ENCODE results near the gene PAPLN. TPM values are rescaled to one million over a fixed set of nuclear protein-coding genes. Genes with fewer than 3 reads are reported as not detected.
"Not testable (repeated sequence)": the region's sequence is repeated elsewhere in the genome, so short reads cannot be mapped to it uniquely, and the experiment has no call there.

PAPLN gene
- total RNA-seq, 4 donors from 2014 or later: 13.4 to 47.7 (median 28.2) TPM

DNA sequence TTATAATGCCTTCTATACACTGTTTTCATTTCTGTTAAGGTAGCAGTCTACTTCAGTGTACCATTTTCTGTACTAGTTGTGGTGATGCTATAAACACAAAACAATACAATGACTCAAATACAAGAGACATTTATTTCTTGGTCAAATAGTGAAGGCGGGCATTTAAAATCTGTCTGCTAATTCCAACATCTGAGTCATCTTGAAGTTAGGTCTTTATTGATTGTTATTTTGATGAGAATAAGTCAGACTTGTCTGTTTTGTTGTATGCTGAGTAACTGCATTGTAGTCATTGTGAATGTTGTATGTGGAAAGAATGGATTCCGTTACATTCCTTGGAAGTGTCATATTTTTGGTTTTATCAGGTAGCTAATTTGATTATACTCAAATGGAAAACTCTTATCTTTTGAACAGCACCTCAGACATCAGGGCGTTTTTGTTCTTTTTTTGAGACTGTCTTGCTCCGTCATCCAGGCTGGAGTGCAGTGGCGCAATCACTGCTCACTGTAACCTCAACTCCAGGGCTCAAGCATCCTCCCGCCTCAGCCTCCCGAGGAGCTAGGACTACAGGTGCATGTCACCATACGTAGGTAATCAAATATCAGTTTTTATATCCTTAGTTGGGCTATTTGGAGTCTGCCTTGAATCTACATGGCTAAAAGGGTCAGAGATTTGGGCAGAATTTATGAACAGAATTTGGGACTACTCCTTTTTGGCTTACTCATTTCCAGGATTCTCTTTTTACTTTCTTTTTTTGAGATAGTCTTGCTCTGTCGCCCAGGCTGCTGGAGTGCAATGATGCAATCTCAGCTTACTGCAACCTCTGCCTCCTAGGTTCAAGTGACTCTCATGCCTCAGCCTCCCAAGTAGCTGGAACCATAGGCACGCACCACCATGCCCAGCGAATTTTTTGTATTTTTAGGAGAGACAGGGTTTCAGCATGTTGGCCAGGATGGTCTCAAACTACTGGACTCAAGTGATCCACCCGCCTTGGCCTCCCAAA is 56.8 kb downstream of the PAPLN start:
- Histone ChIP-seq H3K9me3 (no peaks in the 10 kb centered on the region), H3K27ac (no peak overlapping the region), H3K27me3 (no peaks in the 10 kb centered on the region), H3K36me3 (peaks cover 4 to 35% of the 10 kb centered on the region in 2 donors), H3K4me1 (peaks cover 0 to 25% (median 0%) of the 10 kb centered on the region in 3 donors), H3K4me3 (no peak overlapping the region)
- no peak for TF ChIP-seq EP300 (IDR thresholded peaks at IDR 0.05)
- TF ChIP-seq POLR2A (IDR thresholded peaks at IDR 0.05): no peak
- no peak for TF ChIP-seq CTCF (IDR thresholded peaks at IDR 0.05)
- no peak for ATAC-seq
- 85 to 87% methylated on average over 10 to 12 of the region's 12 CpGs for WGBS, 2 donors (ENCODE audit: low coverage in 1 of 2)

- H3K27ac ChIP-seq: no peak overlapping the region
- TF ChIP-seq CTCF (IDR thresholded peaks at IDR 0.05): peak; percentile 58 to 70 (median 68)
- no peak for TF ChIP-seq POLR2A (IDR thresholded peaks at IDR 0.05)
- no peak overlapping the region for H3K4me3 ChIP-seq
- ATAC-seq: no peak
- H3K4me1 ChIP-seq: peaks cover 0 to 13% (median 0%) of the 10 kb centered on the region in 3 donors
- H3K27me3 ChIP-seq: no peaks in the 10 kb centered on the region
- peaks cover 4 to 34% of the 10 kb centered on the region in 2 donors for H3K36me3 ChIP-seq
- 71 to 100% methylated on average over 1 of the region's 1 CpG for WGBS, 2 donors (ENCODE audit: low coverage in 1 of 2)
- H3K9me3 ChIP-seq: no peaks in the 10 kb centered on the region
Observed at GRCh38 chr14:73295198-73295796, 58.0 kb downstream of the PAPLN start.

- no peaks in the 10 kb centered on the region for H3K27me3 ChIP-seq
- H3K9me3 ChIP-seq: no peaks in the 10 kb centered on the region
- TF ChIP-seq POLR2A (IDR thresholded peaks at IDR 0.05): no peak
- TF ChIP-seq EP300 (IDR thresholded peaks at IDR 0.05): no peak
- TF ChIP-seq POLR2AphosphoS5 (IDR thresholded peaks at IDR 0.05): no peak
- TF ChIP-seq CTCF (IDR thresholded peaks at IDR 0.05): no peak
- H3K4me3 ChIP-seq: no peak overlapping the region
- no peak overlapping the region for H3K27ac ChIP-seq
- 65 to 73% methylated on average over 1 to 3 of the region's 3 CpGs for WGBS, 2 donors (ENCODE audit: low coverage in 1 of 2)
- no peaks in the 10 kb centered on the region for H3K36me3 ChIP-seq
- no peak for ATAC-seq
- H3K4me1 ChIP-seq: peaks cover 0 to 8% (median 0%) of the 10 kb centered on the region in 3 donors
Observed at GRCh38 chr14:73305499-73305898, 68.2 kb downstream of the PAPLN start.

- TF ChIP-seq POLR2AphosphoS5 (IDR thresholded peaks at IDR 0.05): no peak
- TF ChIP-seq CTCF (IDR thresholded peaks at IDR 0.05): no peak
- TF ChIP-seq EP300 (IDR thresholded peaks at IDR 0.05): no peak
- no peak for TF ChIP-seq POLR2A (IDR thresholded peaks at IDR 0.05)
- ATAC-seq: no peak
- no peak overlapping the region for H3K27ac ChIP-seq
- 90 to 100% methylated on average over 3 of the region's 3 CpGs for WGBS, 2 donors (ENCODE audit: low coverage in 1 of 2)
- H3K36me3 ChIP-seq: no peaks in the 10 kb centered on the region
- H3K27me3 ChIP-seq: no peaks in the 10 kb centered on the region
- no peaks in the 10 kb centered on the region for H3K9me3 ChIP-seq
- H3K4me3 ChIP-seq: no peak overlapping the region
- peaks cover 0 to 24% (median 0%) of the 10 kb centered on the region in 3 donors for H3K4me1 ChIP-seq
Observed at GRCh38 chr14:73307261-73307660, 70.0 kb downstream of the PAPLN start.

DNA sequence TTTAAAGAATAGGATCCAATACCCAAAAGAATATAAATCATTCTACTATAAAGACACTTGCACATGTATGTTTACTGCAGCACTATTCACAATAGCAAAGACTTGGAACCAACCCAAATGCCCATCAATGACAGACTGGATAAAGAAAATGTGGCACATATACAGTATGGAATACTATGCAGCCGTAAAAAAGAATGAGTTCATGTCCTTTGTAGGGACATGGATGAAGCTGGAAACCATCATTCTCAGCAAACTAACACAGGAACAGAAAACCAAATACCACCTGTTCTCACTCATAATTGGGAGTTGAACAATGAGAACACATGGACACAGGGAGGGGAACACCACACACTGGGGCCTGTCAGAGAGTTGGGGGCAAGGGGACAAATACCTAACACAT is 71.9 kb downstream of the PAPLN start:
- 90 to 100% methylated on average over 1 of the region's 1 CpG for WGBS, 2 donors (ENCODE audit: low coverage in 1 of 2)
- not testable (repeated sequence) for H3K27me3 ChIP-seq, H3K9me3 ChIP-seq, H3K27ac ChIP-seq, ATAC-seq, H3K4me3 ChIP-seq, H3K36me3 ChIP-seq
- H3K4me1 ChIP-seq: peaks cover 0 to 24% (median 0%) of the 10 kb centered on the region in 3 donors
